Nephron progenitor cell (in vitro differentiated cells): ENCODE results near the gene ZNF672.

Experiments
- DNase-seq: peaks from one replicate; pipeline ENCODE4 v3.0.0; 2021
- H3K27ac Mint-ChIP-seq: 2 replicates; pipeline ENCODE4 v1.8.0; 2021; ENCODE audit warnings: mild to moderate bottlenecking, moderate library complexity, mixed read lengths
- H3K27me3 Mint-ChIP-seq: 2 replicates; pipeline ENCODE4 v1.8.0; 2021; ENCODE audit warnings: mild to moderate bottlenecking, low read depth, mixed read lengths; ENCODE audit not compliant: poor library complexity
- H3K36me3 Mint-ChIP-seq: 2 replicates; pipeline ENCODE4 v1.8.0; 2021; ENCODE audit warnings: low read depth, mixed read lengths
- H3K4me1 Mint-ChIP-seq: 2 replicates; pipeline ENCODE4 v1.8.0; 2021; ENCODE audit warnings: mixed read lengths
- H3K4me3 Mint-ChIP-seq: 2 replicates; pipeline ENCODE4 v1.8.0; 2021; ENCODE audit warnings: mild to moderate bottlenecking, moderate library complexity, mixed read lengths
- H3K9me3 Mint-ChIP-seq: 2 replicates; pipeline ENCODE4 v1.8.0; 2021; ENCODE audit warnings: mild to moderate bottlenecking, moderate library complexity, mixed read lengths
- CTCF ChIP-seq: fragments of 200-600 bp; sonication (generic); IDR thresholded peaks from 2 replicates; pipeline ENCODE4 v1.5.0; 2021; ENCODE audit warnings: antibody characterized with exemption

Gene ZNF672

GRCh38 chr1:248857749-248858095 is 19.7 kb downstream of the ZNF672 start:
- no peak for TF ChIP-seq CTCF
- Mint-ChIP-seq H3K4me1 (peaks cover 40% of the 10 kb centered on the region), H3K9me3 (no peaks in the 10 kb centered on the region), H3K27ac (no peak overlapping the region), H3K4me3 (peak overlapping the region; percentile 87), H3K27me3 (peaks cover 26% of the 10 kb centered on the region), H3K36me3 (peaks cover 19% of the 10 kb centered on the region)
- no peak for DNase-seq

GRCh38 chr1:248858096-248858890 is 20.3 kb downstream of the ZNF672 start:
- Mint-ChIP-seq H3K4me3 (peak overlapping the region; percentile 87), H3K4me1 (peaks cover 43% of the 10 kb centered on the region), H3K27ac (peak overlapping the region; percentile 95), H3K36me3 (peaks cover 19% of the 10 kb centered on the region), H3K9me3 (no peaks in the 10 kb centered on the region), H3K27me3 (peaks cover 29% of the 10 kb centered on the region)
- TF ChIP-seq CTCF, result peak; percentile 16
- peak; percentile 70 for DNase-seq

- Mint-ChIP-seq H3K27me3 (peaks cover 35% of the 10 kb centered on the region), H3K4me3 (peak within 1 kb of the TSS; percentile 89), H3K36me3 (peaks cover 16% of the 10 kb centered on the region), H3K4me1 (peaks cover 50% of the 10 kb centered on the region), H3K9me3 (no peaks in the 10 kb centered on the region), H3K27ac (peak within 1 kb of the TSS; percentile 95)
- no peak for TF ChIP-seq CTCF
- DNase-seq, result peak; percentile 95
These were observed 21.2 kb downstream of the ZNF672 start, which contains the start of gene ZNF692 for GRCh38 chr1:248858891-248859889. ZNF692 (minus strand) TSS chr1:248859085; CDS start chr1:248858309, 776 bp downstream.

GRCh38 chr1:248860007-248860406 is 22.0 kb downstream of the ZNF672 start:
- H3K4me3 Mint-ChIP-seq, result peak overlapping the region; percentile 89
- no peaks in the 10 kb centered on the region for H3K9me3 Mint-ChIP-seq
- DNase-seq, result no peak
- peaks cover 58% of the 10 kb centered on the region for H3K4me1 Mint-ChIP-seq
- TF ChIP-seq CTCF, result no peak
- peaks cover 41% of the 10 kb centered on the region for H3K27me3 Mint-ChIP-seq
- no peak overlapping the region for H3K27ac Mint-ChIP-seq
- H3K36me3 Mint-ChIP-seq, result peaks cover 7% of the 10 kb centered on the region

GRCh38 chr1:248861616-248862015 is 23.6 kb downstream of the ZNF672 start:
- Mint-ChIP-seq H3K4me1 (peaks cover 56% of the 10 kb centered on the region), H3K27ac (no peak overlapping the region), H3K4me3 (no peak overlapping the region), H3K9me3 (no peaks in the 10 kb centered on the region), H3K27me3 (peaks cover 47% of the 10 kb centered on the region), H3K36me3 (no peaks in the 10 kb centered on the region)
- TF ChIP-seq CTCF, result no peak
- no peak for DNase-seq
